ENCODE results near the gene BANF1.
"Not testable (repeated sequence)": the region's sequence is repeated elsewhere in the genome, so short reads cannot be mapped to it uniquely, and the experiment has no call there.

The BANF1 gene

DNA sequence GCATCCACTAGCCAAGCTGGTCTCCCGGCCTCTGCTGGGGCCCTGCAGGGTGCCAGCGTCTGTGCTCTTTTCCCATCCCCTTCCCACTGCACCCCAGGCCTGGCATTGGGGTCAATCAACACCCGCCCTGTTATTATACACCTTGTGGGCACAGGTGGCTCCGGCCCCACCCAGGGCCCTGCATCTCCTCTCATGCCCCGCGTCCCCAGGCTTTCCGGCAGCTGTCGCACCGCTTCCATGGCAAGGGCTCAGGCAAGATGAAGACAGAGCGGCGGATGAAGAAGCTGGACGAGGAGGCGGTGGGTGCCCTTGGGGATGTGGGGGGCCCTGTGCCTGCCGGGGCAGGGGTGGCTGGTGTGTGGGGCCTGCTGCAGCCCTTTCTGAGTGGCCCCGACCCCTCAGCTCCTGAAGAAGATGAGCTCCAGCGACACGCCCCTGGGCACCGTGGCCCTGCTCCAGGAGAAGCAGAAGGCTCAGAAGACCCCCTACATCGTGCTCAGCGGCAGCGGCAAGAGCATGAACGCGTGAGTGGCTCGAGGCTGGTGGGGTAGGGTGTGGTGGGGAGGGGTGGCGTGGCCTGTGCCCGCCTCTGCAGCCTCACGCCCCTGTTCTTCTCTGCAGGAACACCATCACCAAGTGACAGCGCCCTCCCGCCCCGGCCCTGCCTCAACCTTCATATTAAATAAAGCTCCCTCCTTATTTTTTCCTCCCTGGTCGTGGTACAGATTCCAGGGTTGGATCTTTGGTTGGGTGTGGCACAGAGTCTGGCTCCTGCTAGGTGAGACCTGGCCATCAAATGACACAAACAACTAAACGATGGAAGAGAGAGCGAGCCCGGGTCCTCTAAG, 23.7 kb upstream of the BANF1 start:
- no peak for FAIRE-seq

DNA sequence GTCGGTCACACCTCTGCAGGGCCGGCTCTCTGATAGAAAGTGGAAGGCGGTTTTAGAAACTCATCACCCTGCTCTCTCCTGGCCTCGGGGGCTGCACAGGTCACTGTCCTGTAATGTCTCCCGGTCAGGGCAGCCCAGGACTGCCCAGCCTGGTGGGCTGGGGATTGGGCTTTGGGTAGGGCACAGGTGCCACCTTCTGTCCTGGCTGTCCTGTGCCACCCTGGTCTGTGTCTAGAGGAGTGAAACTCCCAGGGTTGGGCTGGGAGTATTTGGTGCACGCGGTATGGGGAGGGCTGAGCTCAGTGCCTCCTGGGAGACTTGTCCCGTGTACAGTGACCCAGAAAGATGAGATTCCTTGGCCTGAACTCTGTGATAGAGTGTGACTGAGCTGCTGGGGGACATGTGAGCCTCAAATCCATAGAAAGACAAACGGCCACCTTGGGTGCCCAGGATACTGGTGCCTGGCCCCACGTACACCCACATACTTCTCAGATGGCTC, 23.0 kb upstream of the BANF1 start:
- FAIRE-seq = no peak

DNA sequence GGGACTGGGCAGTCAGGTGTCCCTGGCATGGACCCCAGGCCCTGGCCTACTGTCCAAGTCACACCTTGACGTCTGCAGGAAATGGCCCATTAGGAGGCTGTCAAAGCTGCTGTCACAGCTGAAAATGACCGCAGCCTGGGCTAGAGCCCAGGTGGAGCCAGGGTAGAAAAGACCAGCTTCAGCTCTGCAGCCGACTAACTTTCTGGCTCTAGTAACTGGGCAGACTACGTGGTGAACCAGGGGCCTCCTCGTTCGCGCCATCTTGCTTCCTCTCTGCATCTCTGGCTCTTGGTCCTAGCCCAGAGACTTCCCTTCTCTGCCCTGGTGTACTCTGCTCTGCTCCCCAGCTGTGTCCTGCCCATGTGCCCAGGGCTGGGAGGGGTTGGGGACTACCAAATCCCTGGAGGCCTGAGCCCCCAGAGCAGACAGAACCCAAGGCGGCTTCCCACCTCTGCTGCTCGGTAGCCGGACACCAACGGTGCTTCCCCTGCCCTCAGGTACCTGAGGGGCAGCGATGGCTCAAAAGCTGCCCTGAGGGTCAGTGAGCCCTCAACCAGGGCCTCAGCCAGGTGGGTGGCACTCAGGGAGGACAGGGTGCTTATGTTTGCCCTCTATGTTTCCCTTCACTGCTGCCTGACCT, 21.1 kb upstream of the BANF1 start:
- no peak for FAIRE-seq

DNA sequence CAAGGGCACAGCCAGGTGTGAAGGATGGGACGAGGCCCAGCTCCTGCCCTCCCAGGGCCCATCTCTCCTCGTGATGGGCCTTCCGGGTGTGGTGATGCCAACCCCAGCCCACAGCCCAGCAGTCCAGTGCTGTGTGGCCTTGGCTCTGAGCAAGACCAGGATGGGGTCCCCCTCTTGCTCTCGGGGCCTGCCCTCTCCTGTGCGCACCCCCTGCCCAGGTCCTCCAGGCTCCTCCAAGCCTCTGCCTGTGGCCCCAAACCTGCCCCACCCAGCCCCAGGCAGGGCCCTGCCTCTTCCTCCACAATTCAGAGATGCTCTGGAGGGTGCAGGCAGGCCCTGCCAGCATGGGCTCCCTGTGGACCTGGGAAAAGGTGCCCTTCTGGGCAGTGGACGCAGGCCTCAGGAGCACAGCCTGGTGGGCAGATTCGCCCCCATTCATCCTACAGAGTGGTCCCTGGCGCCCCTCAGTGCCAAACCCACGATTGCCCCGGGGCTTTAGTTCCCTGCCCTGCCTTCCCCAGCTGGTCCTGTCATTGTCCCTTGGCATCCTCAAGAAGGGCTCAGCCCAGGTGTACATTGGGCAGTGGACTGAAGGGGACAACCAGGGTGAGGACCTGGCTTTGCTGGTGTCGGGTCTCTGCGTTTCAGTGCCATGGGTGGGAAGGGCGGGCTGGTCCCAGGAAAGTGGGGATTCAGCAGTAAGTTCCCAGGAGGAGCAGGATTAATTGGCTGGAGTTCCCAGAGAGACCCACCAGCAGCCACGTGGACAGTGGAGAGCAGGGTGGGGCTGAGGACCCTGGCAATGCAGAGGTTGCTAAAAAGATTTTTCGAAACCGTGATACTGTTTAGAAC, 20.1 kb upstream of the BANF1 start:
- no peak for FAIRE-seq

DNA sequence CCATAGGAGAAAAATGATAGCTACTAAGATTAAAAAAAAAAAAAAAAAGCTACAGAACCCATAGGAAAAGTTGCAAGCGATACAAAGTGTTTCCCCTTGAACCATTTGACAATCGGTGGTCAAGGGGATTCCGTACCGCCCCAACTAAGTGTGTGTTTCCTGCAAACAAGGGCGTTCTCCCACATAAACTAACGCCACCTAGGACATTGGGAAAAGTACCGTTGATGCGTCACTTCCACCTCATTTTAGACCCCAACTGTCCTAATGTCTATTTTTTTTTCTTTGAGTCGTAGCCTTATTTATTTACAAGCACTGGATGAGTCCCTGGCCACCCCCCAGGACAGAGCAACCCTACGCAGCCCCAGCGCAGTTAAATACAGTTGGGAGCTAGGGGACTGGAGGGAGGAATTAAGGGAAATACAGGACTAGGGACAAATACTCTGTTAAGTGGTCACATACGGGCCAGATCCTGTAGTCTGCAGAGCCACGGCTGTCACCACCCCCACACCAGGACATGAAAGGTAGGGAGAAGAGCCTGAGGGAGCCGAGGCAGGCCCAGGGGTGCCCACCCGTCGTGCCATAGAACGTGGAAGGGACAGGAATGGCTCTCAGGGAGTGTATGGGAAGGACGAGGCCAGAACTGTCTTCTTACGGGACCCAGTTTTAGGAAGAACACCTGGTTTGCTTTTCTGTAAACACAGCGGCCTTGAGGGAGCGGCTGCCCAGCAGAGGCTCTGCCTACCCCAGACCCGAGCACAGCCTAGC, 19.3 kb upstream of the BANF1 start:
- no peak for FAIRE-seq

DNA sequence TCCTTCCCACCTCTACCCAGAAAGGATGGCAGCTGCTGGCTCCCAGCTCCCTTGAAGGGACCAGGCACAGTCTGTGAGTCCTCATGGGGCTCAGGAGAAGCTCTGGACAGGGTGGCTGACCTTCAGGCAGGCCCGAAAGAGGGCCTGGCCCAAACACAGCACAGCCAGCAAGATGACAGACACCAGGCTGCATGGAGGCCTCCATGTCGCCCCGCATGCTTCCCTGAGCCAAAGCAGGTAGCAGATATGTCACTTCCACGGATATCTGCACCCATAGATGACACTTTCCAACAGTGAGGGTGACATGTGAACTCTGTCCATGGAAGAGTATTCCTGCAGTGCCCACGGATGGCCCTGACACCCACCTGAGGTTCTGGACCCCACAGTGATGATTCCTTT, 18.7 kb upstream of the BANF1 start:
- FAIRE-seq = no peak

DNA sequence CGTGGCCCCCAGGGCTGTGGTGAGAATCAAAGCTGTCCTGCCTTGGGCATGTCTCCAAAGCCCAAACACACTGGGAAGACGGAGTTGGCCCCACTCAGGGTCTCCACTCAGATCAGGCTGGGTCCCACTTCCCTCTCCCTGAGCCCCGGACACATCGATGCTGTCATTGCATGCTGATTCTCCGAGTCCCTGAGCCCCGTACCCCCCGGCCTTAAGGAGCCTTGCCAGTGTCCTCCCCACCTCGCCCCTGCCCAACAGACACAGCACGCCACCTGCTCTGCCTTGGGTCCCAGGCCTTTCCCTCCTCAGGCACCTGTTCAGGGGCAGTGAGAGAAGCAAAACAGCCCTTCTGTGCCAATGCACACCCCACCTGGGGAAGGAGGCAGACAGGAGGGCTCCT, 15.0 kb upstream of the BANF1 start:
- no peak for FAIRE-seq

DNA sequence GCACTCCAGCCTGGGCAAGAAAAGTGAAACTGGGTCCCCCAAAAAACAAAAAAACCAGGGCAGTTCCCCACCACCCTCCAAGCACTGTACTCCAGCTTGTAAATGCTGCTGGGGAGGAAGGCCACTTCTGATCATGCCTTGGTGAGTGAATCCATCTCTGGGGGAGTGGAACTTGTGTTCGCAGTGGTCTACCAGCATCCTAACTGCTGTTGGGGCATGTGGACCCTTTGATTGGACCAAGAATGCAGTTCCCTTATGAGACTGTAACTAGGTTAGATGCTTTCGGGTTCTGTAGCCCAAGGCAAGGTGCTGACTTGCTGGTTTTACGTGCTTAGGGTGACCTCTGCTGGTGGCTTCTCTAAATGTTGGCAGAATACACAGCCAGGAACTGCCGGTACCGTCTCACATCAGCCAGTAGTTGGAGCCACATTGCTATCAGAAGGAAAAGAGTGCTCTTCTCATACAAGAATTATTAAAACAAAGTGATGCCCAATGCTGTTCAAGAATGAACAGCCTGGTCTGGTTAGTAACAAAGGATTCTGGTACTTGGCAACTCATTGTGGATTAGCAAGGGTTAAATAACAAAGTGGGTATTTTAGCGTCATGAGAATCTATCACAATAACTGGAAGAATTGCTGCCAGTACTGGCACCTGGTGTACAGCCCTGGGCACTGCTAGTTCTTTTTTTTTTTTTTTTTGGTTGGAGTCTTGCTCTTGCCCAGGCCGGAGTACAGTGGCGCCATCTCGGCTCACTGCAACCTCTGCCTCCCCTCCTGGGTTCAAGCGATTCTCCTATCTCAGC, 13.3 kb upstream of the BANF1 start:
- FAIRE-seq = peak; percentile 95

DNA sequence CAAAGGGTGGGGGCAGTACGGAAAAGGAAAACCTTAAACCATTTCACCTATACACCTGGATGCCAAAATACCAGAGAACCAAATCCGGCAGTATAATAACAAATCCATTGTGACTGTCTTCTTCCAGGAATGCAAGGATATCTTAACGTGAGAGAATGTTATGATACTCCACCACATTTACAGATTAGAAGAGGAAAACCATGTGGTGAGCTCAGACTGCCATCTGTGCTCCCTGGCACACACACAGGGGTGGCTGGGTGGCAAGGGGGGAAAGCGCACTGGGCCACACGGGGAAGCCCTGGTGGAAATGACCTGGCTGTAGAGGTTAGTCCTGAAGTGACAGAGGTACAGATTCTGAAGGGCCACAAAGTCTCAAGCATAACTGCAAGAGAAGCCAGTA, 10.2 kb upstream of the BANF1 start:
- FAIRE-seq = no peak

DNA sequence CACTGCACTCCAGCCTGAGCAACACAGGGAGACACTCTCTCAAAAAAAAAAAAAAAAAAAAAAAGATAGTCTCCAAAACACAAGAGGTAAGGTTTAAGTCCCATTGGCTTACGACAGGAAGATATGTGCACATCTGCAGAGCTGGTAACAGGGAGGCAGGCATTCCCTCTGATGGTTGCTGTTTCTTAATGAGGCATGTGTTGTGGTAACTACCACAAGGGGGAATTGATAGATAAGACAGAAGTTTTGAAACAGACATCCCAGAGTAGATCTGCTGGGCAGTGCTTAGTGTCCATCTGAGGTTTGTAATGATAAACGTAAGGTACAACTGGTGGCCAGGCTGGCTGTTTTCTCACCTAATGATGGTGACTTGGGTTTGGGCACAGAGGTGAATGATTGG, 5.0 kb upstream of the BANF1 start:
- FAIRE-seq = no peak

DNA sequence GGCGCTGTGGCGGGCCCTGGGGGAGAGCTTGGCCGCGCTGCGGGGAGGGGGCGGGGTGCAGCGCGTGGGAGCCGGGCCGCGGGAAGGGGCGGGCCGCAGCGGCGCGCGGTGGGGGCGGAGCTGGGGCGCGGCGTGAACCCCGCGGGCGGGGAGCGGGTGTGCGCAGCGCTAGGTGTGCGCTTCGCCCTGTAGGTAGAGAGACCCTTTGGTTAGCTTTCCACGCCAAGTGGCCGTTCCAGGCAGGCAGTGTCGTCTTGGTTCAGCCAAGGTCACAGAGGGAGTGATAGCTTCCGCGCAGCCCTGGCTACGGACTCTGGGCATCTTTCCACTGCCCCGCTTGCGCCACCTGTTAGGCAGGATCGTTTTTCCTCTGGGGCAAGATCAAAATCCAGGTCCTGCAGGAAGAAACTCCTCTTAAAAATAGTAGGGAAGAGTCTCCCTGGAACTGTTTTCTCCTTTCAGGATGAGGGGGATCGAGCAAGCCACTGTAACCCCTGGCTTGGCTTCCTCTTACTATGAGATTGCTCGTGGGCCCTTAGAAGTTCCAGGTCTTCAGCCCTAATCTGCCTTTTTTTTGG, 434 bp downstream of the BANF1 start:
- FAIRE-seq = no peak

DNA sequence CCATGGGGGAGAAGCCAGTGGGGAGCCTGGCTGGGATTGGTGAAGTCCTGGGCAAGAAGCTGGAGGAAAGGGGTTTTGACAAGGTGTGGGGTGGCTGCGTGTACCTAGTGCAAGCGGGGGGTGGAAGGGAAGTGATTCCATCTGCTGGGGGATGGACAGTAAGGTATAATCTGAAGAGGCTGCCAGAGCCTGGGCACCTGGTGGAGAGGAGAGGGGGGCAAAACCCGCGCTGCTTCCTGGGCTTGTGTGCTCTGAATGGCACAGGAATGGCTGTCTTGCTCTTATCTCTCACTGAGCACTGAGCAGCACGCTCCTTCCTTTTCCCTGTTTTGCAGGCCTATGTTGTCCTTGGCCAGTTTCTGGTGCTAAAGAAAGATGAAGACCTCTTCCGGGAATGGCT, 988 bp downstream of the BANF1 start:
- no peak for FAIRE-seq

DNA sequence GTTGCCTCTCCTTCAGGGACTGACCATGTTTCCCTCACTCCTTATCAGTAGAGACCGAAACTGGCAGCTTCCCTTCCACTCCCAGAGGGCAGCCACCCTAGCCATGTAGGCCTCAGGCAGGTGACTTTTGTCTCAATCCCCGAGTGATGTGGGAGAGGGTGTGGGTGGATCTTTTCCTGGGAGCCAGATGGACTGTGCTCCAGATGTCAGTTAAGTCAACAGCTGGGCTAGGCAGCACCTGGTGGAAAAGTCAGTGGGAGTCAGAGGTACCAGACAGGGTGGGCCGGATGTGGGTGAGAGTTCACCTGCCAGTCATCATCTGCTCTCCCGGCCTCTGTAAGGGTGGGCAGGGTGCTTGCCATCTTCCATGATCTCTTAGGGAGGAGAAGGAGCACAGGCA, 1.9 kb downstream of the BANF1 start:
- no peak for FAIRE-seq

DNA sequence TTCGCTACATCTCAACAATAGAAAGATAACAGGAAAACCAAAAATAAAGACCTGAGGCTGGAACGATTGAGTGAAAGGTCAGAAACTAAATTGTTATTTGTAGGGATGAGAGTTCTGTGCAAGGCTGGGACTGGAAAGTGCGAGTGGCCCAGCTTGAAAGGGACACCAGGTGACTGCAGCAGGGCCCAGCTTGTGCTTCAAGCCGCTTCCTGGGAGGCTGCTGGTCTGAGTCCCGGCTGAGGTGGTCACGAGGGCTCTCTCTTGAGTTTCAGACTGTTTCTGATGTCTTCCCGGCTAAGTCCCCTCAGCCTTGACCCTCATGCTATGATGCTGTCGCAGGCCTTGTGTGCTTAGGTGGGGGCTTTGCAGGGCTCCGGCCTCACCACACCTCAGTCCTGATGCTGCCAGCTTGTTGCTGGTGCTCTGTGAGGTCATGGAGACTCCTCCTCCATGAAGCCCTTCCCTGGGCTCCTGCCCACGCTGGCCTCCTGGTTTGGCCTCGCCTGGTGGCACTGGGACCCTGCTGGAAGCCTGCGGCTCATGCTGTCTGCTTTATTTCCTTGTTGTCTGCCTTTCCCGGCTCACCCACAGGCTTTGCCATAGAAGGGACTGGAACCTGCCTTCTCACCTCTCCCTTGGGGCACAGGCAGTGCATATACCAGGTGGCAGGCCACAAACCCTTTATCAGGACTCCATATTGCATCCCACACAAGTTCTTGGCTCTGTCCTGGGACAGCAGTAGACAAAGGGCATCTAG, 4.0 kb downstream of the BANF1 start:
- FAIRE-seq = no peak

DNA sequence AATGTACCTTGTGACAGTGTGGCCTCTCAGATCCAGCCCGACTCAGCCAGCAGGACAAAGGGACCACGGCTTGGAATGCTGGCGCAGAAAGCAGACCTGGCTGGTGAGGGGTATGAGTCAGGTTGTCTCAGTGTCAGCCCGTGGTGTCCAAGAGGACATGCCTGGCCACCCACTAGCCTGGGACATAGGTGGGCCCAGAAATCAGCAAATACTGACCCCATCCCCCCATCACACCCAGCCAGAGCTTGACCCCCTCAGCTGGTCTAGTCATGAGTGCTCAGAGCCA, 4.5 kb downstream of the BANF1 start:
- no peak for FAIRE-seq

DNA sequence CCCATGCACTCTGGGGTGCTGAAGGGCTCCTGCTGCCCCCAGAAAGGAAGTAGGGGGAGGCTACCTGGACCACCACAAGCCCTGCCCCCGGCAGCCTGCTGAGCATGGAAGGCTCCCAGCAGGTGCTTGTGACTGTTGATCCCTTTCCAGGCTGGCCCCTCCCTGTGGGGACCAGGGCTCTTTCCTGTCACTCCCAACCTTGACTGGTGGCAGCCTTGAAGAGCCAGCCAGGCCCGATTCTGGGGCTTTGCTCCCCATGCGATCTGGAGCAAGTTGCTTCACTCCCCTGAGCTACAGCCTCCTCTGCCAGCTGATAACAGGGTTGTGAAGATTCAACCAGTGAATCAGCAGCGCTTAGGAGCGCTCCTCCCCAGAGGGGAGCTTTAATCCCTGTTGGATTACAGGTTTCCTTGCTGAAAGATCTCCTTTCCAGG, 4.9 kb downstream of the BANF1 start:
- no peak for FAIRE-seq

DNA sequence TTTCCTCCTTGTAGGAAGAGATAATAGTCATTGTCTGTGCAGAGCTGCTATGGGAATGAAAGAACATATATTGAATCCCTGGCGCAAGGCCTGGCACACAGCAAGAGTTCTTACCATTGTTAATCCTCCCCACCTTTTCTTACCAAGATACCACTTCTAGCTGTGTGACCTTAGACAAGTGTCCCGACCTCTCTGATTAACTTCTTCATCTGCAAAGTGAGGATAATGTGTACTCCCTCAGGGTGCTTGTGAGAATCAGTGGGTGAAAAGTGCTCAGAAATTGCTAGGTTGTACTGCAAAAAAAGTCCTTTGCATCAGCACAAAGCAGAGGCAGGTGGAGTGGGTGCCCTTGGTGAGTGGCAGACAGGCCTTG, 5.8 kb downstream of the BANF1 start:
- no peak for FAIRE-seq

DNA sequence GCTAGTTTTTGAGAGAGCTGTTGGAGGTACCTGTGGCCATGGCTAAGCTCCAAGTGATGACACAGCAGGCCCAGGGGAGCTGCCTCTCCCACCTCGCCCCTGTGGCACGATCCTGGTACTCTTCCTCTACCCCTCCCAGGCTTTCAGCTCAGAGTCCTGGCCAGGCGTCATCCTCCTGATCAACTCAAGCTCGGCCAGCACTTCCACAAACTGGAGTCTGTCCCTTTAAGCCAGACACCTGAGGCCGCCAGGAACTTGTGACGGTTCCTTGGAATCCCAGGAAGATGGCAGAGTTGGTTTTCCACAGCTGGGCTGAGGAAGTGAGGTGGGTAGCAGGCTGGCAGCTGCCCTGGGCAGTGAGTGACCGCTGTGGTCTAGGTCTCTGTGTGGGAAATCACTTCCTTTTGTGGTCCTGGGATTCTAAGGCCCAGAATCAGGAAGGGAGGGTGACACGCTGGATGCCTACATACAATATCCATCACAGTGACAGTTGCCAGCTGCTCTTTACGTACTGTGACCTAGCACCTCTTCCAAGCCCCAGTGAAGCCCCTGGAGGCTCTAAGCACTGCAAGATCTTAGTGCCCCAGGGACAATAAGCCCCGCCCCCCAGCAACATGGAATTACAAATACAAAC, 6.3 kb downstream of the BANF1 start:
- no peak for FAIRE-seq

DNA sequence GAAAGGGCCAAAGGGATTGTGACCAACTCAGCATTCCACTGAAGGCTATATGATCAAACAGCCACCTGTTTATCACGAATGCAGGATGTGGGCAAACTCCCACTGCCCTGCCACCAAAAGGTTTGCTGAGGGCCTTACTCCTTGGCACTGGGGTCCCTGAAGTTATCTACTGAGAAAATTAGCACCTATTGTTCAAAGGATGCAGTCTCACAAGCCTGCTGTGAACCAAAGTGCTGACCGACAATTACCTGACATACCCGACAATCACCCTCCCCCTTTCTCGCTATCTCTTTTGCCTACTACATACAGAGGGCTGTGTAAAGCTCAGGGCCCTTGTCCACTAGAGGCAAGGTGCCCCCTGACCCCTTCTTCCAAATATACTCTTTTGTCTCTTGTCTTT, 7.7 kb downstream of the BANF1 start:
- FAIRE-seq = not testable (repeated sequence)

DNA sequence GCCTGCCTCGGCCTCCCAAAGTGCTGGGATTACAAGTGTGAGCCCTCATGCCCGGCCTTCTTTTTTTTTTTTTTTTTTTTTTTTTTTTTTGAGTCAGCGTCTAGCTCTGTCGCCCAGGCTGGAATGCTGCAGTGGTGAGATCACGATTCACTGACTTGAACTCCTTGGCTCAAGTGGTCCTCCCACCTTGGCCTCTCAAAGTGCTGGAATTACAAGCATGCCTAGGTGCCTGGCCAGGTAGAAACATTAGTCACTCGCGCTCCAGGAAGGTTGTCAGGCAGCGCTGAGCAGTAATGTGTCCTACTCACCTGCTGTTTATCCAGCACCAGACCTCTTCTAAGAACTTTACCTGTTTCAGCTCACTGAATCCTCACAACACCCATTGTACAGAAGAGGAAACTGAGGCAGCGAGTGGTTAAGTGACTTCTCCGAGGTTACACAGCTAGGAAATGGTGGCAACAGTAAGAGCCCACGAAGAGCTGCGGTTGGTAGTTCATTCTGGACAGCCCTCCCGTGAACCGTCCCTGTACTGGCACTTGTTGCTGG, 9.0 kb downstream of the BANF1 start:
- FAIRE-seq = no peak

All from TTC549 (cell line).